Activated T-helper 9 cell treated with anti-CD3 and anti-CD28 coated beads, Interleukin-2, amount 50 U/mL, for 16 hours (primary cell): ENCODE results near the gene NOL4L.

Source experiments
- DNase-seq: peaks from one replicate; pipeline ENCODE4 v3.0.0-alpha.2; 2020; ENCODE audit warnings: low read depth

The NOL4L gene

GRCh38 chr20:32421290-32421689 is 163.8 kb downstream of the NOL4L start:
- DNase-seq = no peak

DNA sequence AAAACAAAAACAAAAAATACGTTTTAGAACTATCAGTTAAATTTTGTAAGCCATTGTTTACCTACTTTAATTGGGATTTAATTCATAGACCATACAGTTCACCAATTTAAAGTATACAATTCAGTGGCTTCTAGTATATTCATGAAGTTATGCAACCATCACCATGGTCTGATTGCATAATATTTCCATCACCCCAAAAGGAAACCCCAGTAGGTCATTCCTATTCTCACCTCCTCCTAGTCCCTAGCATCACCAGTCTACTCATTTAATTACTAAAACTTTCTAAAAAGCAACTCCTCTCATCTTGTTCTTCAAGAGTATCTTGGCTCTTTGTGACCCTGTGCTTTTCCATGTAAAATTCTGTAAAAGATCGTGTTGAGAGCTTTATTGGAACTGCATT is 166.8 kb downstream of the NOL4L start:
- DNase-seq = no peak

GRCh38 chr20:32416206-32416605 is 168.9 kb downstream of the NOL4L start:
- DNase-seq = no peak

- no peak for DNase-seq
These were observed 169.6 kb downstream of the NOL4L start for GRCh38 chr20:32415494-32415893.

- DNase-seq = no peak
These were observed 173.0 kb downstream of the NOL4L start for GRCh38 chr20:32411955-32412706.

DNA sequence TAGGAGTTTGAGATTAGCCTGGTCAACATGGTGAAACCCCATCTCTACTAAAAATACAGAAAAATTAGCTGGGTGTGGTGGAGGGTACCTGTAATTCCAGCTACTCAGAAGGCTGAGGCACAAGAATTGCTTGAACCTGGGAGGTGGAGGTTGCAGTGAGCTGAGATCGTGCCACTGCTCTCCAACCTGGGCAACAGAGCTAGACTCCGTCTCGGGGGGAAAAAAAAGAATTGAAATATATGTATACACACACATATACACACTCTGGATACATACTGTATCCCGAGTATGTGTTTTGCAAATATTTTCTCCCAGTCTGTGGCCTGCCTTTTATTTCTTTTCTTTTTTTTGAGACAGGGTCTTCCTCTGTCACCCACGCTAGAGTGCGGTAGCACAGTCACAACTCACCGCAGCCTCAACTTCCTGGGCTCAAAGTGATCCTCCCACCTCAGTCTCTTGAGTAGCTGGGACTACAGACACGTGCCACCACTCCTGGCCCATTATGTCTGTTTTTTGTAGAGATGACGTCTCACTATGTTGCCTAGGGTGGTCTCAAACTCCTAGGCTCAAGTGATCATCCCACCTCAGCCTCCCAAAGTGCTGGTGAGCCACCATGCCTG is 177.9 kb downstream of the NOL4L start:
- peak; percentile 24 for DNase-seq

- no peak for DNase-seq
These were observed 178.4 kb downstream of the NOL4L start for GRCh38 chr20:32406701-32407100.

DNA sequence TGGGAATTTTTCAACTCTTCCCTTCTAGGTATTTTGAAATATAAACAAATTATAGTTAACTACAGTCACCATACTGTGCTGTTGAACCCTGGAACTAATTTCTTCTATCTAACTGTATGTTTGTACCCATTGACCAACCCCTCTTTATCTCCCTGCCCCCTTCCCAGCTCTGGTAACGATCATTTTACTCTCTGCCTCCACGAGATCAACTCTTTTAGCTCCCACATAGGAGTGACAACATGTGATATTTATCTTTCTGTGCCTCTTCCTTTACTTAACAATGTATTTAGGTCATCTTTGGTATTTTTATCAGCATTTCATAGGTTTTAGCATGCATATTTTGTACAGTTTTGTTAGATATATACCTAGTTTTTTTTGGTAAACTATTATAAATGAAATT is 181.1 kb downstream of the NOL4L start:
- DNase-seq = no peak

DNA sequence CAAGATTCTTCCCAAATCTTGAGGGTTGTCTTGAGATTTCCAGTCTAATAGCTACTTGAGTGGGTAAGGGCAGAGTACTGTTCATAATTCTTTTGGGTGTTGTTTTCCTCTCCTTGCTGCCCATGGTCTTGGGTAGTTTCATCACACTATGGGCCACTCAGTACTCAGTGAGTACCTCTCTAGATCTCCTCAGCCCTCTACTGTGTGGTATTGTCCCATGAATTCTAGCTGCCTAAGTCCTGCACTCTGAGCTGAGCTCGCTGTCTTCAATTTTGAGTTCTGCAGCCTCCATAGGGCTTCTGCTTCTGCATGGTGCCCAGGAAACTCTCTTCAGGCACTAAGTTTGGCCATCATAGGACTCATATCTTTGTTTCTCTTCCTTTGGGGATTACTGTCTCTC is 184.7 kb downstream of the NOL4L start:
- no peak for DNase-seq

GRCh38 chr20:32397567-32398084 is 187.5 kb downstream of the NOL4L start:
- DNase-seq = no peak

DNA sequence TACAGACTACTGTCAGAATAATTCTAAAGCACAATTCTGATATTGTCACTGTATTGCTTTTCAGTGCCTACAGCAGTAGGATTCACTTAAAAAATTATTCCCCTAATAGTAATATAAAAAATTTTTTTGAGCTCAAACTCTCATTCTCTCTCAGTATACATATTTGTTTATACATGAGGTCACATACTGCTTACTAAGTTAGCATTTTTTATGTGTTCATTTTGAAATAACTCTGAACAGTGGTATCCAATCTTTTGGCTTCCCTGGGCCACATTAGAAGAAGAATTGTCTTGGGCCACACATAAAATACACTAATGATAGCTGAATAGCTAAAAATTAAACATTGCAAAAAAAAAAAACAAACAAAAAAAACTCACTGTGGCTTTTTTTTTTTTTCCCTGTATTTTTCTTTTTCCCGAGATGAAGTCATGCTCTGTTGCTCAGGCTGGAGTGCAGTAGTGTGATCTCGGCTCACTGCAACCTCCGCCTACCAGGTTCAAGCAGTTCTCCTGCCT is 188.4 kb downstream of the NOL4L start:
- no peak for DNase-seq

DNA sequence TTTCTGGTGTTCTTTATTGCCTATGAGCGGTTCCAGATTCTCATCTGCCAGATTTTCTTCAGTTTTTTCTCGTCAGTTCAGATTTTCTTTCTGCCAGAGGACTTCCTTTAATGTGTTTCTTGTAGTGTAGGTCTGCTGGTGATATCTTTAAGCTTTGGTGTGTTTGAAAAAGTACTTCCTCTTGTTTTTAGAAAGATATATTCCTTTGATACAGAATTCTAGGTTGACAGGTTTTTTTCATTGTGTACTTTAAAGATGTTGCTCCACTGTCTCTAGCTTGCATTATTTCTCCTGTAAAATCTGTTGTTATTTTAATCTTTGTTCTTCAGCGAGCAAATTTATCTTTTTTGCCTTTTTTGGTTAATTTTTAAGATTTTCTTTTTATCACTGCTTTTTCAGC is 190.1 kb downstream of the NOL4L start:
- no peak for DNase-seq
